ENCODE results near the gene XPR1. TPM values are rescaled to one million over a fixed set of nuclear protein-coding genes. Genes with fewer than 3 reads are reported as not detected.
"Not testable (repeated sequence)": the region's sequence is repeated elsewhere in the genome, so short reads cannot be mapped to it uniquely, and the experiment has no call there.

Gene XPR1
- total and polyA plus RNA-seq, 2 of the 8 experiments (the other 6 are each of a cell fraction or from before 2014, with no cell fraction given), result 28.6 to 43.9 TPM

GRCh38 chr1:180711260-180711659 is 79.4 kb downstream of the XPR1 start:
- H2BK5ac ChIP-seq (ENCODE audit: low read depth, low read length); H4K91ac ChIP-seq (replicated peaks; ENCODE audit: insufficient read length, low read length); H3K79me1 ChIP-seq (ENCODE audit: low read depth, low read length); H3K56ac ChIP-seq (replicated peaks; ENCODE audit: insufficient read length, low read depth, low read length); H3K79me2 ChIP-seq (ENCODE audit: control insufficient read depth in 1 of 2, insufficient read depth in 2 of 2, low read length in 2 of 2); H3K27ac ChIP-seq (ENCODE audit: low read depth, low read length); H4K8ac ChIP-seq (ENCODE audit: extremely low read depth, insufficient read depth, low read length); POLR2A ChIA-PET (ENCODE audit: partially characterized antibody); H3K36me3 ChIP-seq (ENCODE audit: control insufficient read depth in 2 of 4, insufficient read depth in 4 of 4, low read length in 3 of 4); H3K23me2 ChIP-seq (ENCODE audit: low read depth, low read length); H4K5ac ChIP-seq (ENCODE audit: insufficient read length, low read depth, low read length); H3K18ac ChIP-seq (ENCODE audit: extremely low read depth, low read length); H2BK120ac ChIP-seq (replicated peaks; ENCODE audit: low read depth, low read length); H3K4me2 ChIP-seq (ENCODE audit: insufficient read depth in 1 of 2, low read depth in 2 of 2, low read length in 2 of 2); H3K4ac ChIP-seq (replicated peaks; ENCODE audit: insufficient read length, low read depth, low read length); H3K4me3 ChIP-seq (ENCODE audit: extremely low read depth in 1 of 4, insufficient read depth in 2 of 4, low read depth in 3 of 4, low read length in 4 of 4); H2AK5ac ChIP-seq (ENCODE audit: low read depth, low read length); H3K4me1 ChIP-seq (replicated peaks in 1 of 4; ENCODE audit: control insufficient read depth in 3 of 4, insufficient read depth in 4 of 4, low read length in 3 of 4); H3K23ac ChIP-seq (ENCODE audit: insufficient read length); H2BK12ac ChIP-seq (ENCODE audit: low read depth, low read length); H2BK20ac ChIP-seq (ENCODE audit: low read length); H3K9ac ChIP-seq (replicated peaks in 1 of 4; ENCODE audit: extremely low read depth in 1 of 4, low read depth in 3 of 4, low read length in 3 of 4); H3K14ac ChIP-seq (ENCODE audit: insufficient read length); H4K20me1 ChIP-seq (replicated peaks in 1 of 2; ENCODE audit: control insufficient read depth in 1 of 2, insufficient read depth in 2 of 2, low read length in 2 of 2); FAIRE-seq; H2BK15ac ChIP-seq (ENCODE audit: low read length); DNase-seq (ENCODE audit: low read depth in 1 of 2, low spot score in 2 of 2); H3K27me3 ChIP-seq (replicated peaks in 1 of 4; ENCODE audit: control insufficient read depth in 3 of 4, extremely low read depth in 1 of 4, insufficient read depth in 3 of 4, low read length in 3 of 4); H2AFZ ChIP-seq (ENCODE audit: low read length): not testable (repeated sequence)
- 98% methylated on average over 8 of the region's 19 CpGs; no CpG with 5 or more reads in 1 of the 2 experiments for WGBS, 2 experiments (ENCODE audit: extremely low coverage in 1 of 2, insufficient coverage in 1 of 2, insufficient read length in 1 of 2, insufficient replicate concordance in 2 of 2, low coverage in 1 of 2, low lambda C conversion rate in 2 of 2, missing lambda C conversion rate in 1 of 2)
- CTCF ChIA-PET (ENCODE audit: partially characterized antibody), result interaction anchor here (0.6 kb wide), 1 partner anchor 69 kb away, joined by 4 read pairs; no protein-coding TSS in a partner anchor
- H3K9me3 ChIP-seq (ENCODE audit: insufficient read depth in 2 of 2, low read depth in 1 of 2, low read length in 1 of 2), result peaks cover 3 to 13% of the 10 kb centered on the region in 2 experiments; a peak in 3 of 4 replicates

Data from H1 (cell line).